ENCODE data around the gene ZNF610.

ZNF610 gene

DNA sequence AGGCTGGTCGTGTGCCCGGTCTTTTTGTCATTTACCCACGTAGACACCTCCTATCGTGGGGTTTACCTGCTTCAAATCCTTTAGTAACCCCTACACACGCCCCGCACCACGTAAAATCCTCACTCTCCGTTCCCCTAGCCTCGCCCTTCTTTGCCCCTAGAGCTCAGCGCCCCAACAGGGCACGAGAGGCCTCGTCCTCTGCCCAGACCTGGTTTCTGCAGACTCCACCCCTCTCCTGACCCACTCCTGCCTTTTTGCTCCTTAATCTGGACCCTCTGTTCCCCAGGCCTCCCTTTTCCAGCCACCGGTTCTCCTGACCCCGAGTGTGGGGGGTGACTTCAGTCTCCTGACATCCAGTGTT, 62.0 kb downstream of the ZNF610 start:
- peak; percentile 24 for DNase-seq

DNA sequence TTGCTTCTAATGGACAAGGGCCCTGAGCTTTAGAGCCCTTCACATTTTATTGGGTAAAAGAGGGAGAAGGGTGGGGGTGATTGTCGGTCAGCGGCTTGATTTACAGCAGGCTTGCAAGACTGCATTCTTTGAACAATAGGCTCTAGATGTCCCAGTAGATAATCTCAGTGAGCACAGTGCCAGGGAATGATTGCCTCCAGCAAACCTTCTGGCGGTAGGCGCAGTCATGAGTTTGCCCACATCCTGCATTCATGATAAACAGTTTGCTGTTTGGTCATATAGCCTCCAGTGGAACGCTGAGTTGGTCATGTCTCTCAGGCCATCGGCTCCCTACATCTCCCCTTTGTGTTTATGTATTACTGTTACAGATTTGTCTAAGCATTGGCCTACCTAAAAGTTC, 74.2 kb downstream of the ZNF610 start:
- no peak for DNase-seq

DNA sequence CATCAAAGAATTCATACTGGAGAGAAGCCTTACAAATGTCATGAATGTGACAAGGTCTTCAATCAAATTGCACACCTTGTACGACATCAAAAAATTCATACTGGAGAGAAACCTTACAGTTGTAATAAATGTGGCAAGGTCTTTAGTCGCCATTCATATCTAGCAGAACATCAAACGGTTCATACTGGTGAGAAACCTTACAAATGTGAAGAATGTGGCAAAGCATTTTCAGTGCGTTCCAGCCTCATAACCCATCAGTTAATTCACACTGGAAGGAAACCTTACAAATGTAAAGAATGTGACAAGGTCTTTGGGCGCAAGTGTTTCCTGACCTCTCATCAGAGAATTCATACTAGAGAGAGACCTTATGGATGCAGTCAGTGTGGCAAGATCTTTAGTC, 79.7 kb downstream of the ZNF610 start:
- DNase-seq, result no peak

Measured in DMS79 (cell line).